Measurements from ENCODE around the gene SECTM1. TPM values are rescaled to one million over a fixed set of nuclear protein-coding genes. Genes with fewer than 3 reads are reported as not detected.

Gene SECTM1
- polyA plus RNA-seq, 2 of the 4 experiments (the other 2 are of a cell fraction) = 0.22 to 2.0 TPM

DNA sequence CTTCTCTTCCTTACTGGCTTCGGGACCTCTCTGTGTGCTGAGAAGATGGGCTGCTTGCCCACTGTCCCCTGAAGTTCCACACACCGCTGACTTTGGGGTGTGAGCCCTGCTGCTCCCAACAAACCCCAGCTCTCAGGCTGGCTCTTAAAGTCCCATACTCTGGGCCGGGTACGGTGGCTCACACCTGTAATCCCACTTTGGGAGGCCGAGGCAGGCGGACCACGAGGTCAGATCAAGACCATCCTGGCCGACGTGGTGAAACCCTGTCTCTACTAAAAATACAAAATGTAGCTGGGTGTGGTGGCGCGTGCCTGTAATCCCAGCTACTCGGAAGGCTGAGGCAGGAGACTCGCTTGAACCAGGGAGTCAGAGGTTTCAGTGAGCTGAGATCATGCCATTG, 33.3 kb downstream of the SECTM1 start:
- 92% methylated on average over 13 of the region's 13 CpGs for WGBS (ENCODE audit: missing lambda C conversion rate)
- DNase-seq (ENCODE audit: low read depth in 1 of 2, low spot score in 1 of 2) (no peak), FAIRE-seq (no peak), ATAC-seq (no peak)
- H3K9me3 ChIP-seq = no peaks in the 10 kb centered on the region
- peak overlapping the region; percentile 96 to 98; a peak in 5 of 6 replicates for H3K27ac ChIP-seq
- CTCF ChIA-PET = interaction anchor here (0.6 to 21.2 kb wide), 35 partner anchors 12 to 148 kb away, joined by 3 to 343 read pairs (median 8); partner anchors contain the start of genes CD7 and SECTM1
- no peak overlapping the region for H3K4me3 ChIP-seq
- peaks cover 60% of the 10 kb centered on the region for H3K4me1 ChIP-seq
- no peak overlapping the region for H3K4me2 ChIP-seq
- POLR2A ChIA-PET = interaction anchor here (0.6 kb wide), 1 partner anchor 34 kb away, joined by 3 read pairs; no protein-coding TSS in a partner anchor
- TF ChIP-seq, protein P1, sequence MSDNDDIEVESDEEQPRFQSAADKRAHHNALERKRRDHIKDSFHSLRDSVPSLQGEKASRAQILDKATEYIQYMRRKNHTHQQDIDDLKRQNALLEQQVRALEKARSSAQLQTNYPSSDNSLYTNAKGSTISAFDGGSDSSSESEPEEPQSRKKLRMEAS (IDR thresholded peaks at IDR 0.05) = no peak
- TF ChIP-seq, protein P2, sequence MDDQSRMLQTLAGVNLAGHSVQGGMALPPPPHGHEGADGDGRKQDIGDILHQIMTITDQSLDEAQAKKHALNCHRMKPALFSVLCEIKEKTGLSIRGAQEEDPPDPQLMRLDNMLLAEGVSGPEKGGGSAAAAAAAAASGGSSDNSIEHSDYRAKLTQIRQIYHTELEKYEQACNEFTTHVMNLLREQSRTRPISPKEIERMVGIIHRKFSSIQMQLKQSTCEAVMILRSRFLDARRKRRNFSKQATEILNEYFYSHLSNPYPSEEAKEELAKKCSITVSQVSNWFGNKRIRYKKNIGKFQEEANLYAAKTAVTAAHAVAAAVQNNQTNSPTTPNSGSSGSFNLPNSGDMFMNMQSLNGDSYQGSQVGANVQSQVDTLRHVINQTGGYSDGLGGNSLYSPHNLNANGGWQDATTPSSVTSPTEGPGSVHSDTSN (IDR thresholded peaks at IDR 0.05) = no peak
- no peak for TF ChIP-seq RFX5 (IDR thresholded peaks at IDR 0.05)
- TF ChIP-seq, protein P3, sequence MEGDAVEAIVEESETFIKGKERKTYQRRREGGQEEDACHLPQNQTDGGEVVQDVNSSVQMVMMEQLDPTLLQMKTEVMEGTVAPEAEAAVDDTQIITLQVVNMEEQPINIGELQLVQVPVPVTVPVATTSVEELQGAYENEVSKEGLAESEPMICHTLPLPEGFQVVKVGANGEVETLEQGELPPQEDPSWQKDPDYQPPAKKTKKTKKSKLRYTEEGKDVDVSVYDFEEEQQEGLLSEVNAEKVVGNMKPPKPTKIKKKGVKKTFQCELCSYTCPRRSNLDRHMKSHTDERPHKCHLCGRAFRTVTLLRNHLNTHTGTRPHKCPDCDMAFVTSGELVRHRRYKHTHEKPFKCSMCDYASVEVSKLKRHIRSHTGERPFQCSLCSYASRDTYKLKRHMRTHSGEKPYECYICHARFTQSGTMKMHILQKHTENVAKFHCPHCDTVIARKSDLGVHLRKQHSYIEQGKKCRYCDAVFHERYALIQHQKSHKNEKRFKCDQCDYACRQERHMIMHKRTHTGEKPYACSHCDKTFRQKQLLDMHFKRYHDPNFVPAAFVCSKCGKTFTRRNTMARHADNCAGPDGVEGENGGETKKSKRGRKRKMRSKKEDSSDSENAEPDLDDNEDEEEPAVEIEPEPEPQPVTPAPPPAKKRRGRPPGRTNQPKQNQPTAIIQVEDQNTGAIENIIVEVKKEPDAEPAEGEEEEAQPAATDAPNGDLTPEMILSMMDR (IDR thresholded peaks at IDR 0.05) = no peak
- no peak for TF ChIP-seq FOXS1 (CRISPR knock-in tag; IDR thresholded peaks at IDR 0.05)
- TF ChIP-seq HOXB13 (CRISPR knock-in tag; IDR thresholded peaks at IDR 0.05; ENCODE audit: low read depth) = no peak
- no peak for TF ChIP-seq CHD4 (IDR thresholded peaks at IDR 0.05; ENCODE audit: borderline replicate concordance)
- TF ChIP-seq ZSCAN20 (CRISPR knock-in tag; IDR thresholded peaks at IDR 0.05) = no peak
- no peak for TF ChIP-seq HEYL (CRISPR knock-in tag; IDR thresholded peaks at IDR 0.05)
- TF ChIP-seq CHD2 (IDR thresholded peaks at IDR 0.05; ENCODE audit: low read length, partially characterized antibody) = no peak

GRCh38 chr17:82299452-82299851, 34.1 kb downstream of the SECTM1 start:
- CTCF ChIA-PET = interaction anchor here (1.0 to 21.2 kb wide), 25 partner anchors 13 to 115 kb away, joined by 3 to 343 read pairs (median 10); partner anchors contain the start of genes CCDC57, CD7, CSNK1D and SECTM1
- no peak for ATAC-seq
- POLR2A ChIA-PET = interaction anchor here (0.8 to 1.5 kb wide), 2 partner anchors 23 to 57 kb away, joined by 3 read pairs; no protein-coding TSS in a partner anchor
- FAIRE-seq = no peak
- WGBS (ENCODE audit: missing lambda C conversion rate) = 93% methylated on average over 10 of the region's 10 CpGs
- DNase-seq (ENCODE audit: low read depth in 1 of 2, low spot score in 1 of 2) = no peak
- TF ChIP-seq RNF2 (IDR thresholded peaks at IDR 0.05; ENCODE audit: borderline replicate concordance, low read depth) (no peak), POLR2A (IDR thresholded peaks at IDR 0.05; ENCODE audit: low read length) (no peak), REST (IDR thresholded peaks at IDR 0.05) (no peak), ESRRA (IDR thresholded peaks at IDR 0.05; ENCODE audit: borderline replicate concordance, low read length) (no peak), HES2 (IDR thresholded peaks at IDR 0.05) (no peak), EHF (CRISPR knock-in tag; IDR thresholded peaks at IDR 0.05) (no peak), RAD21 (conservative IDR thresholded peaks at IDR 0.05 in 1 of 2, IDR thresholded peaks at IDR 0.05 in 1 of 2) (no peak), NPAS2 (CRISPR knock-in tag; IDR thresholded peaks at IDR 0.05; ENCODE audit: borderline replicate concordance) (no peak), HOXA7 (CRISPR knock-in tag; IDR thresholded peaks at IDR 0.05) (no peak), ZNF302 (CRISPR knock-in tag; IDR thresholded peaks at IDR 0.05) (no peak)
- TF ChIP-seq, protein P2 (IDR thresholded peaks at IDR 0.05) = no peak
- TF ChIP-seq, protein P4, sequence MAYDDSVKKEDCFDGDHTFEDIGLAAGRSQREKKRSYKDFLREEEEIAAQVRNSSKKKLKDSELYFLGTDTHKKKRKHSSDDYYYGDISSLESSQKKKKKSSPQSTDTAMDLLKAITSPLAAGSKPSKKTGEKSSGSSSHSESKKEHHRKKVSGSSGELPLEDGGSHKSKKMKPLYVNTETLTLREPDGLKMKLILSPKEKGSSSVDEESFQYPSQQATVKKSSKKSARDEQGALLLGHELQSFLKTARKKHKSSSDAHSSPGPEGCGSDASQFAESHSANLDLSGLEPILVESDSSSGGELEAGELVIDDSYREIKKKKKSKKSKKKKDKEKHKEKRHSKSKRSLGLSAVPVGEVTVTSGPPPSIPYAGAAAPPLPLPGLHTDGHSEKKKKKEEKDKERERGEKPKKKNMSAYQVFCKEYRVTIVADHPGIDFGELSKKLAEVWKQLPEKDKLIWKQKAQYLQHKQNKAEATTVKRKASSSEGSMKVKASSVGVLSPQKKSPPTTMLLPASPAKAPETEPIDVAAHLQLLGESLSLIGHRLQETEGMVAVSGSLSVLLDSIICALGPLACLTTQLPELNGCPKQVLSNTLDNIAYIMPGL (CRISPR knock-in tag; IDR thresholded peaks at IDR 0.05; ENCODE audit: borderline replicate concordance) = no peak
- peaks cover 68% of the 10 kb centered on the region for H3K4me1 ChIP-seq
- peak overlapping the region; percentile 96 to 98 for H3K27ac ChIP-seq
- H3K4me2 ChIP-seq = no peak overlapping the region; the same call in 2 of the 3 replicates
- H3K4me3 ChIP-seq = no peak overlapping the region
- H3K9me3 ChIP-seq = no peaks in the 10 kb centered on the region
